IMR-90 (cell line): Measurements from ENCODE around the gene TTBK2. TPM values are rescaled to one million over a fixed set of nuclear protein-coding genes. Genes with fewer than 3 reads are reported as not detected.

ENCODE experiments used
- ATAC-seq: fragments of 200-7000 bp; cut with Tn5 transposase; 2 replicates; pipeline ENCODE4 v1.9.1; 2020; ENCODE audit warnings: low read depth, mild to moderate bottlenecking, moderate library complexity
- BruUV-seq: library from RNA; stranded (reverse); fragments of 400-500 nt; replicated peaks from 2 replicates; lab custom pipeline; 2021; lab: Mats Ljungman, UMichigan
- CTCF ChIA-PET: fragments of 300-600 bp; formaldehyde crosslinking; extraction: SDS; loops from one replicate; lab custom pipeline; 2021; ENCODE audit warnings: antibody characterized with exemption; lab: Yijun Ruan, JAX
- POLR2A ChIA-PET: fragments of 300-600 bp; sonication (Branson Sonifier 250); formaldehyde crosslinking; loops from one replicate; lab custom pipeline; 2022; ENCODE audit warnings: antibody characterized with exemption; ENCODE audit not compliant: unreplicated experiment; lab: Charles Lee
- DNase-seq: peaks from one replicate; pipeline ENCODE4 v3.0.0; 2013
- H2AFZ ChIP-seq: replicated peaks from 2 replicates; pipeline ENCODE3; 2013; ENCODE audit warnings: low read length, mild to moderate bottlenecking; ENCODE audit not compliant: poor library complexity
- H2AK5ac ChIP-seq: 2 replicates; pipeline ENCODE4 v1.6.1; 2013; ENCODE audit warnings: low read depth, low read length, inconsistent platforms
- H2AK9ac ChIP-seq: replicated peaks from 2 replicates; pipeline ENCODE3; 2013; ENCODE audit warnings: mild to moderate bottlenecking, low read depth, low read length, moderate library complexity; ENCODE audit not compliant: poor library complexity
- H2BK120ac ChIP-seq: 2 replicates; pipeline ENCODE4 v1.6.1; 2013; ENCODE audit warnings: low read depth, low read length, inconsistent platforms
- H2BK15ac ChIP-seq: 3 replicates; pipeline ENCODE4 v1.6.1; 2013; ENCODE audit warnings: low read depth, low read length, inconsistent platforms
- H2BK20ac ChIP-seq: 2 replicates; pipeline ENCODE4 v1.6.1; 2013; ENCODE audit warnings: low read depth, mild to moderate bottlenecking, inconsistent platforms, low read length, moderate library complexity
- H2BK5ac ChIP-seq: 2 replicates; pipeline ENCODE4 v1.6.1; 2013; ENCODE audit warnings: mild to moderate bottlenecking, low read depth, low read length, inconsistent platforms; ENCODE audit not compliant: poor library complexity, severe bottlenecking
- H3K14ac ChIP-seq: replicated peaks from 2 replicates; pipeline ENCODE4 v1.6.1; 2013; ENCODE audit warnings: low read depth, low read length, inconsistent platforms
- H3K18ac ChIP-seq: 2 replicates; pipeline ENCODE4 v1.6.1; 2013; ENCODE audit warnings: low read depth, low read length, control low read depth
- H3K23ac ChIP-seq: 2 replicates; pipeline ENCODE4 v1.6.1; 2013; ENCODE audit warnings: low read depth, low read length, inconsistent platforms
- H3K27ac ChIP-seq: 2 replicates; pipeline ENCODE4 v1.5.1; 2013; ENCODE audit warnings: mild to moderate bottlenecking, control low read depth, low read length; ENCODE audit not compliant: insufficient read depth
- H3K27me3 ChIP-seq: 2 replicates; pipeline ENCODE4 v1.6.1; 2013; ENCODE audit warnings: low read length; ENCODE audit not compliant: control insufficient read depth, insufficient read depth
- H3K36me3 ChIP-seq: 2 replicates; pipeline ENCODE4 v1.6.1; 2013; ENCODE audit warnings: low read length, mixed read lengths; ENCODE audit not compliant: control insufficient read depth, insufficient read depth
- H3K4ac ChIP-seq: 2 replicates; pipeline ENCODE4 v1.6.1; 2013; ENCODE audit warnings: low read depth, low read length, inconsistent platforms
- H3K4me1 ChIP-seq: 2 replicates; pipeline ENCODE4 v1.6.1; 2013; ENCODE audit warnings: low read length, mixed read lengths; ENCODE audit not compliant: control insufficient read depth, insufficient read depth
- H3K4me2 ChIP-seq: 2 replicates; pipeline ENCODE4 v1.6.1; 2013; ENCODE audit warnings: low read depth, mild to moderate bottlenecking, control low read depth, low read length, moderate library complexity
- H3K4me3 ChIP-seq: 2 replicates; pipeline ENCODE4 v1.5.1; 2013; ENCODE audit warnings: low read depth, mild to moderate bottlenecking, control low read depth, low read length, moderate library complexity; ENCODE audit not compliant: insufficient read depth
- H3K56ac ChIP-seq: 2 replicates; pipeline ENCODE4 v1.6.1; 2013; ENCODE audit warnings: low read length, inconsistent platforms; ENCODE audit not compliant: insufficient read depth; ENCODE audit errors: extremely low read depth
- H3K79me1 ChIP-seq, 2 experiments: 2 replicates each; pipeline ENCODE4 v1.6.1; 2013; ENCODE audit warnings: low read length in 2 of 2, inconsistent platforms in 1 of 2, low read depth in 1 of 2
- H3K9ac ChIP-seq: 2 replicates; pipeline ENCODE4 v1.6.1; 2013; ENCODE audit warnings: low read depth, low read length, control low read depth
- H3K9me1 ChIP-seq: 2 replicates; pipeline ENCODE4 v1.6.1; 2013; ENCODE audit warnings: low read length, inconsistent platforms; ENCODE audit not compliant: insufficient read depth
- H3K9me3 ChIP-seq: 2 replicates; pipeline ENCODE4 v1.6.1; 2013; ENCODE audit warnings: low read length; ENCODE audit not compliant: control insufficient read depth, insufficient read depth
- H4K20me1 ChIP-seq: 2 replicates; pipeline ENCODE4 v1.6.1; 2013; ENCODE audit warnings: low read length, inconsistent platforms; ENCODE audit not compliant: insufficient read depth
- H4K5ac ChIP-seq: 2 replicates; pipeline ENCODE4 v1.6.1; 2013; ENCODE audit warnings: mild to moderate bottlenecking, low read depth, low read length, control low read depth
- H4K8ac ChIP-seq, 2 experiments: 2 replicates each; pipeline ENCODE4 v1.6.1; 2013; ENCODE audit warnings: low read depth in 2 of 2, low read length in 2 of 2, control low read depth in 1 of 2, inconsistent platforms in 1 of 2
- H4K91ac ChIP-seq: 2 replicates; pipeline ENCODE4 v1.6.1; 2013; ENCODE audit warnings: low read depth, low read length, inconsistent platforms; ENCODE audit not compliant: insufficient read depth
- BHLHE40 ChIP-seq: fragments of 150-350 bp; IDR thresholded peaks from 2 replicates; pipeline ENCODE4 v1.6.1; 2016; ENCODE audit warnings: mild to moderate bottlenecking, low read depth, low read length
- CHD1 ChIP-seq: IDR thresholded peaks from 2 replicates; pipeline ENCODE4 v1.6.1; 2012; ENCODE audit warnings: low read depth, low read length, improper control_type of control experiment
- FOS ChIP-seq: fragments of 150-350 bp; IDR thresholded peaks from 2 replicates; pipeline ENCODE4 v1.6.1; 2016; ENCODE audit warnings: low read depth, low read length
- NFE2L2 ChIP-seq: fragments of 150-350 bp; IDR thresholded peaks from 2 replicates; pipeline ENCODE4 v1.6.1; 2016; ENCODE audit warnings: low read depth, mild to moderate bottlenecking, low read length
- POLR2A ChIP-seq: IDR thresholded peaks from 2 replicates; pipeline ENCODE4 v1.6.1; 2012; ENCODE audit warnings: mild to moderate bottlenecking, low read depth, low read length
- RAD21 ChIP-seq: IDR thresholded peaks from 2 replicates; pipeline ENCODE4 v1.6.1; 2012; ENCODE audit warnings: low read length, improper control_type of control experiment
- RFX5 ChIP-seq: IDR thresholded peaks from 2 replicates; pipeline ENCODE4 v1.8.0; 2012; ENCODE audit warnings: low read depth, mild to moderate bottlenecking, low read length, moderate library complexity
- SMC3 ChIP-seq: fragments of 150-350 bp; IDR thresholded peaks from 2 replicates; pipeline ENCODE4 v1.6.1; 2016; ENCODE audit warnings: low read depth, mild to moderate bottlenecking, antibody characterized with exemption, low read length, moderate library complexity
- WGBS, 2 experiments: methylation state at CpG; one replicate each; pipeline versions ENCODE4 v1.1.5 to v1.1.7; 2013; ENCODE audit warnings: missing lambda C conversion rate in 2 of 2; ENCODE audit not compliant: insufficient read length in 1 of 2; ENCODE audit errors: extremely low coverage in 2 of 2; 5-methylcytosine and 5-hydroxymethylcytosine counted together
- dilution Hi-C: fragments of 300-500 bp; cut with HindIII; formaldehyde crosslinking; loops from one replicate; pipeline ENCODE4 v1.14.3; 2018; ENCODE audit warnings: low sequenced_read_pairs; ENCODE audit not compliant: unreplicated experiment
- in situ Hi-C: fragments of 300-500 bp; cut with MboI; formaldehyde crosslinking; loops from 3 replicates; pipeline ENCODE4 v1.14.3; 2019; ENCODE audit warnings: low sequenced_read_pairs, inconsistent platforms, mixed read lengths
- intact Hi-C: fragments of 100-400 bp; cut with micrococcal nuclease; formaldehyde crosslinking; loops from 2 replicates; pipeline ENCODE4 v1.10.0; 2022
- polyA plus RNA-seq, 3 experiments: library from polyadenylated mRNA; depleted of rRNA; stranded (reverse); fragments of >200 nt; gene quantifications; 2 replicates each; pipeline ENCODE4 v1.2.3, GENCODE V29; 2012; ENCODE audit warnings: low replicate concordance in 1 of 3
- total RNA-seq: library from RNA; depleted of rRNA; stranded (reverse); fragments of >200 nt; gene quantifications from 2 replicates; pipeline ENCODE4 v1.2.3, GENCODE V29; 2012
- TF ChIP-seq, protein P1 (sequence below): fragments of 150-350 bp; IDR thresholded peaks from 2 replicates; pipeline ENCODE4 v1.6.1; 2017; ENCODE audit warnings: mild to moderate bottlenecking, antibody characterized with exemption, low read length, low read depth

Gene TTBK2
- total and polyA plus RNA-seq, 2 of the 4 experiments (the other 2 are of a cell fraction): 2.4 to 3.2 TPM

GRCh38 chr15:42742149-42742548 is 178.4 kb downstream of the TTBK2 start:
- dilution Hi-C loops (no loop called here), intact Hi-C loops (no loop called here), in situ Hi-C loops (no loop called here)
- H3K4me1 ChIP-seq: peaks cover 3% of the 10 kb centered on the region
- no peak overlapping the region for H2BK5ac ChIP-seq
- H3K14ac ChIP-seq: no peak overlapping the region
- no peak overlapping the region for H3K23ac ChIP-seq
- H4K20me1 ChIP-seq: no peaks in the 10 kb centered on the region
- H3K4me2 ChIP-seq: no peak overlapping the region
- CTCF ChIA-PET: interaction anchor here (0.6 kb wide), 2 partner anchors 128 to 184 kb away, joined by 4 to 5 read pairs; no protein-coding TSS in a partner anchor
- no peak overlapping the region for H4K5ac ChIP-seq
- H3K36me3 ChIP-seq: peaks cover 3% of the 10 kb centered on the region; the same call in 1 of the 2 replicates
- no peak overlapping the region for H4K91ac ChIP-seq
- H3K56ac ChIP-seq: no peak overlapping the region
- peaks cover 0 to 6% of the 10 kb centered on the region in 2 experiments; a peak in 1 of 4 replicates for H3K79me1 ChIP-seq
- POLR2A ChIA-PET: no interaction called here
- H3K4me3 ChIP-seq: no peak overlapping the region
- BruUV-seq: no TSS peak
- peaks cover 4% of the 10 kb centered on the region; the same call in 1 of the 2 replicates for H3K9me1 ChIP-seq
- H4K8ac ChIP-seq: no peak overlapping the region
- no peak for TF ChIP-seq FOS
- no peak for TF ChIP-seq CHD1
- no peak for TF ChIP-seq NFE2L2
- TF ChIP-seq POLR2A: no peak
- no peak for TF ChIP-seq RAD21
- TF ChIP-seq, protein P1, sequence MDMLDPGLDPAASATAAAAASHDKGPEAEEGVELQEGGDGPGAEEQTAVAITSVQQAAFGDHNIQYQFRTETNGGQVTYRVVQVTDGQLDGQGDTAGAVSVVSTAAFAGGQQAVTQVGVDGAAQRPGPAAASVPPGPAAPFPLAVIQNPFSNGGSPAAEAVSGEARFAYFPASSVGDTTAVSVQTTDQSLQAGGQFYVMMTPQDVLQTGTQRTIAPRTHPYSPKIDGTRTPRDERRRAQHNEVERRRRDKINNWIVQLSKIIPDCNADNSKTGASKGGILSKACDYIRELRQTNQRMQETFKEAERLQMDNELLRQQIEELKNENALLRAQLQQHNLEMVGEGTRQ: no peak
- TF ChIP-seq RFX5: no peak
- no peak for TF ChIP-seq SMC3
- no peak for TF ChIP-seq BHLHE40
- no peak overlapping the region for H2BK120ac ChIP-seq
- no peaks in the 10 kb centered on the region for H3K27me3 ChIP-seq
- DNase-seq (no peak), ATAC-seq (no peak)
- WGBS, 2 experiments: no CpG with 5 or more reads among the region's 4 CpGs
- no peak overlapping the region for H3K4ac ChIP-seq
- no peak overlapping the region for H3K27ac ChIP-seq
- H2BK15ac ChIP-seq: no peak overlapping the region
- H2AK9ac ChIP-seq: no peak overlapping the region
- H2AK5ac ChIP-seq: no peak overlapping the region
- H3K9ac ChIP-seq: no peak overlapping the region
- H3K18ac ChIP-seq: no peak overlapping the region
- no peaks in the 10 kb centered on the region for H3K9me3 ChIP-seq
- no peak overlapping the region for H2BK20ac ChIP-seq
- no peak overlapping the region for H2AFZ ChIP-seq
